ENCODE results near the gene GPC3.
"Not testable (repeated sequence)": the region's sequence is repeated elsewhere in the genome, so short reads cannot be mapped to it uniquely, and the experiment has no call there.

Gene GPC3

GRCh38 chrX:133529578-133529977 is 455.8 kb downstream of the GPC3 start:
- no peaks in the 10 kb centered on the region for H3K36me3 ChIP-seq (ENCODE audit: insufficient read depth, insufficient read length, low read length)
- H3K9ac ChIP-seq (ENCODE audit: insufficient read length, low read depth), result no peak overlapping the region
- H3K4me3 ChIP-seq (ENCODE audit: insufficient read length, low read depth), result no peak overlapping the region
- TF ChIP-seq SUZ12 (IDR thresholded peaks at IDR 0.05; ENCODE audit: extremely low read depth, insufficient read depth, insufficient read length) (no peak), YY1 (IDR thresholded peaks at IDR 0.05; ENCODE audit: insufficient read depth, insufficient read length) (no peak), ZNF274 (IDR thresholded peaks at IDR 0.05; ENCODE audit: low read depth, low read length) (no peak)
- H3K4me1 ChIP-seq (ENCODE audit: insufficient read depth, insufficient read length), result no peaks in the 10 kb centered on the region
- no peak for DNase-seq (ENCODE audit: low read depth, low spot score)
- no peaks in the 10 kb centered on the region for H3K9me3 ChIP-seq (ENCODE audit: insufficient read depth, low read length)
- no peaks in the 10 kb centered on the region for H3K27me3 ChIP-seq (ENCODE audit: insufficient read depth, insufficient read length)

GRCh38 chrX:133527825-133528224 is 457.6 kb downstream of the GPC3 start:
- Histone ChIP-seq H3K4me3 (ENCODE audit: insufficient read length, low read depth) (no peak overlapping the region), H3K4me1 (ENCODE audit: insufficient read depth, insufficient read length) (no peaks in the 10 kb centered on the region), H3K9ac (ENCODE audit: insufficient read length, low read depth) (no peak overlapping the region), H3K27me3 (ENCODE audit: insufficient read depth, insufficient read length) (no peaks in the 10 kb centered on the region), H3K36me3 (ENCODE audit: insufficient read depth, insufficient read length, low read length) (no peaks in the 10 kb centered on the region), H3K9me3 (ENCODE audit: insufficient read depth, low read length) (no peaks in the 10 kb centered on the region)
- TF ChIP-seq YY1 (IDR thresholded peaks at IDR 0.05; ENCODE audit: insufficient read depth, insufficient read length) (no peak), SUZ12 (IDR thresholded peaks at IDR 0.05; ENCODE audit: extremely low read depth, insufficient read depth, insufficient read length) (no peak), ZNF274 (IDR thresholded peaks at IDR 0.05; ENCODE audit: low read depth, low read length) (no peak)
- DNase-seq (ENCODE audit: low read depth, low spot score), result no peak

GRCh38 chrX:133527415-133527814 is 458.0 kb downstream of the GPC3 start:
- TF ChIP-seq ZNF274 (IDR thresholded peaks at IDR 0.05; ENCODE audit: low read depth, low read length) (no peak), YY1 (IDR thresholded peaks at IDR 0.05; ENCODE audit: insufficient read depth, insufficient read length) (no peak), SUZ12 (IDR thresholded peaks at IDR 0.05; ENCODE audit: extremely low read depth, insufficient read depth, insufficient read length) (no peak)
- Histone ChIP-seq H3K9me3 (ENCODE audit: insufficient read depth, low read length) (no peaks in the 10 kb centered on the region), H3K9ac (ENCODE audit: insufficient read length, low read depth) (no peak overlapping the region), H3K27me3 (ENCODE audit: insufficient read depth, insufficient read length) (no peaks in the 10 kb centered on the region), H3K36me3 (ENCODE audit: insufficient read depth, insufficient read length, low read length) (no peaks in the 10 kb centered on the region), H3K4me1 (ENCODE audit: insufficient read depth, insufficient read length) (no peaks in the 10 kb centered on the region), H3K4me3 (ENCODE audit: insufficient read length, low read depth) (no peak overlapping the region)
- no peak for DNase-seq (ENCODE audit: low read depth, low spot score)

- H3K9me3 ChIP-seq (ENCODE audit: insufficient read depth, low read length); H3K4me3 ChIP-seq (ENCODE audit: insufficient read length, low read depth); H3K27me3 ChIP-seq (ENCODE audit: insufficient read depth, insufficient read length); H3K9ac ChIP-seq (ENCODE audit: insufficient read length, low read depth); H3K4me1 ChIP-seq (ENCODE audit: insufficient read depth, insufficient read length); H3K36me3 ChIP-seq (ENCODE audit: insufficient read depth, insufficient read length, low read length); DNase-seq (ENCODE audit: low read depth, low spot score): not testable (repeated sequence)
These were observed 458.6 kb downstream of the GPC3 start for GRCh38 chrX:133526773-133527172.

GRCh38 chrX:133523526-133523925 is 461.9 kb downstream of the GPC3 start:
- no peak for DNase-seq (ENCODE audit: low read depth, low spot score)
- Histone ChIP-seq H3K4me1 (ENCODE audit: insufficient read depth, insufficient read length) (no peaks in the 10 kb centered on the region), H3K9me3 (ENCODE audit: insufficient read depth, low read length) (no peaks in the 10 kb centered on the region), H3K9ac (ENCODE audit: insufficient read length, low read depth) (no peak overlapping the region), H3K27me3 (ENCODE audit: insufficient read depth, insufficient read length) (no peaks in the 10 kb centered on the region), H3K36me3 (ENCODE audit: insufficient read depth, insufficient read length, low read length) (no peaks in the 10 kb centered on the region), H3K4me3 (ENCODE audit: insufficient read length, low read depth) (no peak overlapping the region)
- TF ChIP-seq YY1 (IDR thresholded peaks at IDR 0.05; ENCODE audit: insufficient read depth, insufficient read length) (no peak), SUZ12 (IDR thresholded peaks at IDR 0.05; ENCODE audit: extremely low read depth, insufficient read depth, insufficient read length) (no peak), ZNF274 (IDR thresholded peaks at IDR 0.05; ENCODE audit: low read depth, low read length) (no peak)

GRCh38 chrX:133523081-133523487 is 462.3 kb downstream of the GPC3 start:
- TF ChIP-seq SUZ12 (IDR thresholded peaks at IDR 0.05; ENCODE audit: extremely low read depth, insufficient read depth, insufficient read length) (no peak), ZNF274 (IDR thresholded peaks at IDR 0.05; ENCODE audit: low read depth, low read length) (no peak), YY1 (IDR thresholded peaks at IDR 0.05; ENCODE audit: insufficient read depth, insufficient read length) (no peak)
- H3K36me3 ChIP-seq (ENCODE audit: insufficient read depth, insufficient read length, low read length), result no peaks in the 10 kb centered on the region
- peaks cover 3% of the 10 kb centered on the region for H3K9me3 ChIP-seq (ENCODE audit: insufficient read depth, low read length)
- H3K4me1 ChIP-seq (ENCODE audit: insufficient read depth, insufficient read length), result no peaks in the 10 kb centered on the region
- H3K27me3 ChIP-seq (ENCODE audit: insufficient read depth, insufficient read length), result no peaks in the 10 kb centered on the region
- no peak for DNase-seq (ENCODE audit: low read depth, low spot score)
- H3K9ac ChIP-seq (ENCODE audit: insufficient read length, low read depth), result no peak overlapping the region
- no peak overlapping the region for H3K4me3 ChIP-seq (ENCODE audit: insufficient read length, low read depth)

- TF ChIP-seq SUZ12 (IDR thresholded peaks at IDR 0.05; ENCODE audit: extremely low read depth, insufficient read depth, insufficient read length), result no peak
- H3K27me3 ChIP-seq (ENCODE audit: insufficient read depth, insufficient read length), result no peaks in the 10 kb centered on the region
- H3K36me3 ChIP-seq (ENCODE audit: insufficient read depth, insufficient read length, low read length), result no peaks in the 10 kb centered on the region
- no peaks in the 10 kb centered on the region for H3K4me1 ChIP-seq (ENCODE audit: insufficient read depth, insufficient read length)
- no peak for DNase-seq (ENCODE audit: low read depth, low spot score)
- H3K4me3 ChIP-seq (ENCODE audit: insufficient read length, low read depth), result no peak overlapping the region
- H3K9ac ChIP-seq (ENCODE audit: insufficient read length, low read depth), result no peak overlapping the region
- H3K9me3 ChIP-seq (ENCODE audit: insufficient read depth, low read length), result peaks cover 5% of the 10 kb centered on the region
These were observed 468.7 kb downstream of the GPC3 start for GRCh38 chrX:133516686-133517085.

GRCh38 chrX:133514486-133514885 is 470.9 kb downstream of the GPC3 start:
- Histone ChIP-seq H3K4me3 (ENCODE audit: insufficient read length, low read depth) (no peak overlapping the region), H3K4me1 (ENCODE audit: insufficient read depth, insufficient read length) (no peaks in the 10 kb centered on the region), H3K36me3 (ENCODE audit: insufficient read depth, insufficient read length, low read length) (no peaks in the 10 kb centered on the region), H3K9me3 (ENCODE audit: insufficient read depth, low read length) (peaks cover 5% of the 10 kb centered on the region), H3K27me3 (ENCODE audit: insufficient read depth, insufficient read length) (no peaks in the 10 kb centered on the region), H3K9ac (ENCODE audit: insufficient read length, low read depth) (no peak overlapping the region)
- TF ChIP-seq ZNF274 (IDR thresholded peaks at IDR 0.05; ENCODE audit: low read depth, low read length), result no peak
- DNase-seq (ENCODE audit: low read depth, low spot score), result no peak
